Activated effector memory CD4-positive, alpha-beta T cell treated with anti-CD3 and anti-CD28 coated beads, Interleukin-2, amount 50 U/mL, for 16 hours (primary cell): ENCODE results near the gene CTNNBL1.

Experiments used
- DNase-seq: peaks from one replicate; pipeline ENCODE4 v3.0.0-alpha.2; 2020

The CTNNBL1 gene

GRCh38 chr20:37885593-37886503, 192.0 kb downstream of the CTNNBL1 start:
- DNase-seq, result no peak

GRCh38 chr20:37886851-37887297, 193.0 kb downstream of the CTNNBL1 start:
- no peak for DNase-seq

GRCh38 chr20:37888641-37889040, 194.8 kb downstream of the CTNNBL1 start:
- DNase-seq, result no peak

DNA sequence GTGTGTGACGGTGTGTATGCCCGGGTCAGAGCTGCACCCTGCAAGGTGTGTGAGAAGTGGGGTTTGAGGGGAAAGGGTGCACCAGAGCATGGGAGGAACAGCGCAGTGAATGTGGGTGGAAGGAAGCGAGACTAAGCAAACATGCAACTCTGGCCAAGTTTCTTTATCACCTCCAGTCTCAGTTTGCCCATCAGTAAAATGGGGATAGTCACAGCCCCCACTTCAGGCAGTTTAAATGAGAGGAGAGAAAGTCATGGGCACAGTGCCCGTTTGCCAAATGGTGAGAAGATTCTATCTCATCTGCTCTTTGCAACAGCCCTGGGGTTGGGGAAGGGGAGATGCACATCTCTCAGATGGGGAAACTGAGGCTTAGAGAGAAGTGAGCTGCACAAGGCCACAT, 196.3 kb downstream of the CTNNBL1 start:
- no peak for DNase-seq

- DNase-seq, result no peak
These were observed 196.8 kb downstream of the CTNNBL1 start for GRCh38 chr20:37890643-37891042.

GRCh38 chr20:37892001-37892400, 198.2 kb downstream of the CTNNBL1 start:
- DNase-seq, result no peak

GRCh38 chr20:37893566-37894241, 199.9 kb downstream of the CTNNBL1 start:
- no peak for DNase-seq

GRCh38 chr20:37894454-37894853, 200.6 kb downstream of the CTNNBL1 start:
- no peak for DNase-seq

GRCh38 chr20:37895166-37895565, 201.3 kb downstream of the CTNNBL1 start:
- no peak for DNase-seq

DNA sequence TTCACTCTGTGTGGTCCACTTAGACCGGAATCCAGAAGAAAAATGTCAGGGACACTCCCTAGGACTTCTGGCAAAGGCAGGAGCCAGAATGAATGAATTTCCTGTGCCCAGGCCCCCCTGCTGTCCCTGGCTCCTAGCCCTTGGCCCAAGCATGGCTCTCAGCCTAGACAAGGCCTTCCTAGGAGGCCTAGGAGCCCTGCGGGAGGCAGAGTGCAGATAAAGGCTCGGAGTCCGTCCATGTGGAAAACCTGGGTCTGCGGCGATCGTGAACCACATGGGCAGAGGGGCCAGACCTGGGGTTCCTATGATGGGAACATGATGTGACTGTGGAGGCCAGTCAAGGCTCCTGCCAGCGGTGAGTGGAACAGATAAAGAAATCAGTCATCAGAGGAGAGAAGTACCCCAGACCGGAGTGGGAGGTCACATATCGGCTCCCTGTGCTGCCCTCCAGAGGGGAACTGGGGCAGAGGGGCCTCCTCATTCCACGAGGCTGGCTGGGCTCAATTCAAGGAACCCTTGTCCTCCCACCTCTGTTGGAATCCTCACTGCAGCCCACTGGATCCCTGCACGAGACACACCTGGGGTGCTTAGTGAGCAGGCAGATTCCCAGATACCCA, 203.2 kb downstream of the CTNNBL1 start:
- DNase-seq, result no peak

DNA sequence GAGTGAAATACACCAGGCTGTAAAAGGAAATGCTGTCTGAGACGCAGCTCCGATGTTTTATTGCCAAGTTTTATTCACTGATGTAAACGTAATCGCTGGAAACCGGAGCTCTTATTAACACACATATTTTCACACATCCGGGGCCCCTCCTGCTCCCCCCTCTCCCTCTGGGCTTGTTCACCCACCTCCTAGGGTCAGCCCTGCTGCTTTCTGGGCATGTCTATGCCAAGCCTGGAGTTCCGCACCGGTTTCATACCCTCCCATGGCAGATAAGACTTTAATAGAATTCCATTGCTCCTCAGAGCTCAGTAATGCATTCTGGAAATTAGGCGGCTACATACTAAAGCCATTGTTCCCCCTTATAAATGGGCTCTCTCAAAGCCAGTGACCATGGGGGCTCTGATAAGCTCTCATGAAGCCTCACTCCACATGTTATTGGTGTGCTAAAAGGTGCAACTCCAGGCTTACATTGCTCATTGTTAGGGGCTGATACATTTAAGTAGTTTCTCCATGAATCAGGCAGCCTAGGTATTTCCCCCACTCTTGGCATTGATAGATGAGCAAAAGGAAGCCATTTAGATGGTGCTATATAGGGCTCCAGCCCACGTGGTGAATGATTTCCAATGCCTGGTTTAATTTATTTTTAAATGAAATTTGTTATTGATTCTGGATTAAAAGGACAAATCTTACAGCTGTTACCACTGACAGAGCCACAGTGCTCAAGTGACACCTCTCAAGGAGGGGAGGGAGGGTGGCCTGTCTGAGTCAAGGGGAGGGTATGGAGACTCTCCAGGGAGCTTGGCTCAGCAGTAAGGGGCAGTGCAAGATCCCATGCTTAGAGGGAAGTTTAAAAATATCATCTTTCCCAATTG, 204.6 kb downstream of the CTNNBL1 start:
- DNase-seq, result no peak

- no peak for DNase-seq
These were observed 205.5 kb downstream of the CTNNBL1 start for GRCh38 chr20:37899105-37900045.

GRCh38 chr20:37901240-37901639, 207.4 kb downstream of the CTNNBL1 start:
- DNase-seq, result no peak

GRCh38 chr20:37901654-37902503, 208.0 kb downstream of the CTNNBL1 start:
- DNase-seq, result no peak

DNA sequence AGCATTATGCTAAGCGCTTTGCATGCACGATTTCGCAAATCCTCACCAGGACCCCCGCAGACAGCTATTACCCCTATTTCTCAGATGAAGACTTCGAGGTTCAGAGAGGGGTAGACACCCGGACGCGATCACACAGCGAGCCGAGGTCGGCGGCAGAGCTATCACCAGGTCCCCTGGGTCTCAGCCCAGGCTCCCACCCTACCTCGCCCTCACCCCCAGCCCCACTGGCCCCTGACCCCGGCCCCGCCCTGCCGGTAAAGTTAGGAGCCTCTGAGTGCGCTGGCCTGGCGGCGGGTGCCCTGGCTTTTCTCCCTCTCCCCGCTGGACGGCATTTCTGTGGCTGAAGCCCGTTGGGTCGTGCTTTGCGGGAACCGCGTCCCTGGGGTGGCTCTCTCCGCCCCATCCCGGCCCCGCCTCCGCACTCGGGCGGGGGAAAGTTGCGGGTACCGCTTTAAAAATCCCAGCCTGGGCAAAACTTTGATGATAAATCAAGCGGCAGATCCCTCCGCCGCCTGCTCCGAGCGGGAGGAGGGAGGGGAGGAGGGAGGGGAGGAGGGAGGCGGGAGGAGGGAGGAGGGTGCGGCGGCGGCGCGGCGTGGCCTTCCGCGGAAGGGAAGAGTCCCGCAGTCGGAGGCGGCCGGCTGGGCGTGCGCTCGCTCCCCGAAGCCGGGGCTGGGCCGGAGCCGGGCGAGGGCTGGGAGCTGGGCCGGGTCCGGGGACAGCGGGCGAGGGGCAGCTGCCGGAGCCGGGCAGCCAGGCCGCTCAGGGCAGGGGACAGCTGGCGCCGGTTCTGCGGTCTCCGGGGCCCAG, 208.9 kb downstream of the CTNNBL1 start, which contains the start of gene VSTM2L:
Gene VSTM2L (plus strand): TSS at position 624 of the 810 bp plus-strand sequence. CDS start 224 bp downstream, outside the sequence.
- no peak for DNase-seq

- DNase-seq, result no peak
These were observed 209.6 kb downstream of the CTNNBL1 start for GRCh38 chr20:37903317-37904007.

- no peak for DNase-seq
These were observed 210.3 kb downstream of the CTNNBL1 start for GRCh38 chr20:37904008-37904642.

DNA sequence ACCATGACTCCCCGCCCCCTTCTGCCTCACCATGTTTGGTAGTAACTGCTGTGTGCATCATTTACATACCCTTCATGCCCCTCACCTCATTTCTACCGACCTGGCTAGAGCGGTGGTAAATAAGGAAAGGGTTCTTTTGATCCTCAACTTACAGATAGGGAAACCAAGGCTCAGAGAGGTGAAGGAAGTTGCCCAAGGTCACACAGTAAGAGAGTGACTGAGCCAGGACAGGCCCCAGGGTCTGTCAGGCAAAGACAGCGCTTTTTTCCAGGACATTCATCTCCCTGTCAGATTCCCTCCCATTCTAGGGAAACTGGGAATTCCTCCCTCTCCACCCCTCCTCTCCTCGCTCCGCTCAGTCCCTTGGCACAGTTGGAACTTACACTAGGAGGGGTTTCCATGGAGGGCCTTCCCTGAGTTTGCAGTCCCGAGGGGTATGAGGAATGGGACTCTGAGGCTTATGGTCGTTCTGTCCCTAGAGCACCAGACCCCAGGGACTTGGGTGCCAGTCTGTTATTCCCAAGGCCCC, 211.1 kb downstream of the CTNNBL1 start:
- no peak for DNase-seq
